NOMO-1 treated with dmso at 0.1 percent for 144 hours (cell line): ENCODE results near the gene SMDT1.
A peak's percentile ranks its signal among the peaks of the same experiment; 100 is the strongest.
"Not testable (repeated sequence)": the region's sequence is repeated elsewhere in the genome, so short reads cannot be mapped to it uniquely, and the experiment has no call there.

ENCODE experiments used
- DNase-seq: peaks from one replicate; lab custom pipeline; 2025; ENCODE audit not compliant: unreplicated experiment; lab: John Stamatoyannopoulos, UW

SMDT1 gene

GRCh38 chr22:42108848-42109247 is 29.3 kb downstream of the SMDT1 start:
- no peak for DNase-seq

DNA sequence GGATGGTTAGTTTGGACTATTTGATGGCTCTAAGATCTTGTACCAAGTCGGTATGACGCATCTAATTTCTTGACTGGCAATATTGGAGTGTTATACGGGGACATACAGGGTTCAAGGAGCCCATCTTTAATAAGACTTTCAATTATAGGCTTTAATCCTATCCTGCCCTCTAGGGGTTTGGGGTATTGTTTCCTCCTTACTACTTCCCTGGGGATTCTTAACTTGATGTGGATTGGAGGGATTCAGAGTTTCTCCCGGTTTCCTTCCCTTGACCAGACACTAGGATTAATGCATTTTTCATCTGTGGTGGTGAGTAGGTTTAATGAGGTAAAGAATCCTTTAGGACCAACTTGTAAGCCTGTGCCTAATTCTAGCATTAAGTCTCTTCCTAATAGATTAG is 32.3 kb downstream of the SMDT1 start:
- DNase-seq, result no peak

- DNase-seq, result not testable (repeated sequence)
Observed at GRCh38 chr22:42112793-42113192, 33.3 kb downstream of the SMDT1 start.

- DNase-seq, result no peak
Observed at GRCh38 chr22:42114721-42115120, 35.2 kb downstream of the SMDT1 start.

GRCh38 chr22:42115420-42115830 is 35.9 kb downstream of the SMDT1 start:
- not testable (repeated sequence) for DNase-seq

DNA sequence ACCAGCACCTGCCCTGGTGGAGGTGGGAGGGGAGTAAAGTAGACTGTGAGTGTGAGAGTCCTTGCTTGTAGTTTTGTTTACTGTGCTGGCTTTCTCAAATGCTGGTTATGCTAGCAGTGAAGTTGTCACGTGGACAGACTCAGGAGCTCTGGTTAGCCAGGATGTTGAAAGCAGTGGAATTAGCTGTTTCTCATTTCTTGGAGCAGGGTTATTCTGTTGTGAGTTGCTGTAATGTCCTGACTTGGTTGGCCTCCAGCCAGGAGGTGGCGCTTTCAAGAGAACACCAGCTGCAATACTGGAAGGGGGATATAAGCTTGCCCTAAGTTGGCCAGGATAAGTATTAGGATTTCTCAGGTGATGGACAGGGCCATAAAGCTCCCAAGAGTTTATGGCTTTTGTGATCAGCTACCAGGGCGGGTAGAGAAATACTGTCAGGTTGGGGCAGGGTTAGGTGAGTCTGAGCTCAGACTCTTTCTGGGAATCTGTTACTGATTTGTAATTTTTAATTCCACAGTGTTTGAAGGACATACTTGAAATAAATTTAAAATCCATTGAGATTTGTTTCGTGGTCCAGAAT is 37.4 kb downstream of the SMDT1 start:
- no peak for DNase-seq

- DNase-seq, result peak; percentile 30
Observed at GRCh38 chr22:42120231-42121021, 40.9 kb downstream of the SMDT1 start.

- not testable (repeated sequence) for DNase-seq
Observed at GRCh38 chr22:42123529-42123928, 44.0 kb downstream of the SMDT1 start.

DNA sequence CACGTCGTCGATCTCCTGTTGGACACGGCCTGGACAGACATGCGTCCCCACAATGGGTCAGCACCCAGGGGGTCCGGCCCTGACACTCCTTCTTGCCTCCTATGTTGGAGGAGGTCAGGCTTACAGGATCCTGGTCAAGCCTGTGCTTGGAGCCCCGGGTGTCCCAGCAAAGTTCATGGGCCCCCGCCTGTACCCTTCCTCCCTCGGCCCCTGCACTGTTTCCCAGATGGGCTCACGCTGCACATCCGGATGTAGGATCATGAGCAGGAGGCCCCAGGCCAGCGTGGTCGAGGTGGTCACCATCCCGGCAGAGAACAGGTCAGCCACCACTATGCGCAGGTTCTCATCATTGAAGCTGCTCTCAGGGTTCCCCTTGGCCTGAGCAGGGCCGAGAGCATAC is 48.1 kb downstream of the SMDT1 start:
- no peak for DNase-seq

- DNase-seq, result not testable (repeated sequence)
Observed at GRCh38 chr22:42128007-42128406, 48.5 kb downstream of the SMDT1 start.

GRCh38 chr22:42128776-42129694 is 49.5 kb downstream of the SMDT1 start:
- not testable (repeated sequence) for DNase-seq

DNA sequence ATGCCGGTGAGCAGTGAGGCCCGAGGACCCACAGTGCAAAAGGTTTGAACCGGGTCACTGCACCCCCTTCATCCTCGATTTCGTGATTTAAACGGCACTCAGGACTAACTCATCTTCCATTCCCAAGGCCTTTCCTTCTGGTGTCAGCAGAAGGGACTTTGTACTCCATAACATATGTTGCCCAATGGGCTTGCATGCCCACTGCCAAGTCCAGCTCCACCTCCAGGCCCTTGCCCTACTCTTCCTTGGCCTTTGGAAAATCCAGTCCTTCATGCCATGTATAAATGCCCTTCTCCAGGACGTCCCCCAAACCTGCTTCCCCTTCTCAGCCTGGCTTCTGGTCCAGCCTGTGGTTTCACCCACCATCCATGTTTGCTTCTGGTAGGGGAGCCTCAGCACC is 50.7 kb downstream of the SMDT1 start:
- not testable (repeated sequence) for DNase-seq

DNA sequence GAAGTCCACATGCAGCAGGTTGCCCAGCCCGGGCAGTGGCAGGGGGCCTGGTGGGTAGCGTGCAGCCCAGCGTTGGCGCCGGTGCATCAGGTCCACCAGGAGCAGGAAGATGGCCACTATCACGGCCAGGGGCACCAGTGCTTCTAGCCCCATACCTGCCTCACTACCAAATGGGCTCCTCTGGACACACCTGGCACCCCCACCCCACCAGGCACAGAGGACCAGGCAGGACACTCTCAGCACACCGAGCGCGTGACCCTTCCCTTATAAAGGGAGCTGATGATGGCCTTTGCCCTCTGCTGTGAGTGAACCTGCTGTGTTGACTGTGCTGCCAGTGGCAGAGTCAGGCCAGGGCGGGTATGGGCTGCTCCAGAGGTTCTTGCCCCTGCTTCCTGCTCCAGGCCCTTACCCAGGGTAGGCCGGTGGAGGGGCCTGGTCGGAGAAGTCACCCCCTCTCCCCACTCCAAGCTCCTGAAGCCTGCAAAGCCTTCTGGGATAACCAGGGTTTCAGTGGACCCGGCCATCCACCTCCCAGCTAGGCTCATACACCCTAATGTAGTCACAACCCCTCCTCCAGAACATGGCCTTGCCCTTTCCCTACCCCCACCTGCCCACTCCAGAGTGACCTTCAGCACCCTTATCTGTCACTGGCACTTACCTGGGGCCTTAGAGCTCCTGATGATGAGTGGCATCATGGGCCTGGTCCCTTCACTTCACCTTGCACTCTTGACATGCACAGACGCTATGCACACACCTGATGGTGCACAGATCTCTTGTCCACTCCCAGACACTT is 51.3 kb downstream of the SMDT1 start, which contains the start of gene CYP2D6:
Gene CYP2D6, minus strand, starts transcription at position 172 of the 793 bp plus-strand sequence. Its CDS starts 19 bp downstream, at position 153.
- DNase-seq, result not testable (repeated sequence)

GRCh38 chr22:42131562-42131961 is 52.1 kb downstream of the SMDT1 start:
- no peak for DNase-seq

GRCh38 chr22:42132457-42132856 is 53.0 kb downstream of the SMDT1 start:
- DNase-seq, result no peak
